KOPT-K1 (cell line): ENCODE measurements around the gene OSBP2.
"Not testable (repeated sequence)": the region's sequence is repeated elsewhere in the genome, so short reads cannot be mapped to it uniquely, and the experiment has no call there.

Experiments used
- H3K27ac ChIP-seq: fragments of 200-600 bp; sonication (generic); 2 replicates; pipeline ENCODE4 v1.5.1; 2016; ENCODE audit warnings: antibody characterized with exemption, mild to moderate bottlenecking, low read depth, low read length; ENCODE audit not compliant: poor library complexity, severe bottlenecking
- H3K36me3 ChIP-seq: fragments of 200-600 bp; sonication (generic); 2 replicates; pipeline ENCODE4 v1.5.1; 2017; ENCODE audit warnings: antibody characterized with exemption, mild to moderate bottlenecking, low read length, moderate library complexity; ENCODE audit not compliant: insufficient read depth
- H3K9me3 ChIP-seq: fragments of 200-600 bp; sonication (generic); 2 replicates; pipeline ENCODE4 v1.5.1; 2017; ENCODE audit warnings: antibody characterized with exemption, low read length, mild to moderate bottlenecking; ENCODE audit not compliant: insufficient read depth, poor library complexity, severe bottlenecking

Gene OSBP2

GRCh38 chr22:30721741-30722140, 27.1 kb downstream of the OSBP2 start:
- Histone ChIP-seq H3K9me3 (no peaks in the 10 kb centered on the region), H3K27ac (no peak overlapping the region), H3K36me3 (no peaks in the 10 kb centered on the region)

DNA sequence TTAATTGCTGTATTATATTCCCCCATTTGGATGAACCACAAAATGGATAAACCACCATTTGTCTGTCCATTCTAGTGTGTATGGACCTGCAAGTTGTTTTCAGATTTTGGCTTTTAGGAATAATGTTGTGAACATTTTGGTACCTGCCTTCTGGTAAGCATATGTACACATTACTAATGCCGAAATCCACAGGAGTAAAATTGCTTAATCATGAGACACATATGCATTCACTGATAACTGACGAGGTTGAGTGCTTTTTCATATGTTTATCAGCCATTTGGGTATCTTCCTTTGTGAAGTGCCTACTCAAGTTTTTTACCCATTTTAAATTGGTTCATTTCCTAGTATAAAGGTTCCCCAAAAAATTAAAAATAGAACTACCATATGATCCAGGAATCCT, 34.2 kb downstream of the OSBP2 start:
- no peaks in the 10 kb centered on the region for H3K9me3 ChIP-seq
- no peaks in the 10 kb centered on the region for H3K36me3 ChIP-seq

GRCh38 chr22:30731658-30732057, 37.0 kb downstream of the OSBP2 start:
- Histone ChIP-seq H3K27ac (no peak overlapping the region), H3K9me3 (no peaks in the 10 kb centered on the region), H3K36me3 (no peaks in the 10 kb centered on the region)

More for the DNA sequence above, 34.2 kb downstream of the OSBP2 start:
- H3K27ac ChIP-seq, result no peak overlapping the region

DNA sequence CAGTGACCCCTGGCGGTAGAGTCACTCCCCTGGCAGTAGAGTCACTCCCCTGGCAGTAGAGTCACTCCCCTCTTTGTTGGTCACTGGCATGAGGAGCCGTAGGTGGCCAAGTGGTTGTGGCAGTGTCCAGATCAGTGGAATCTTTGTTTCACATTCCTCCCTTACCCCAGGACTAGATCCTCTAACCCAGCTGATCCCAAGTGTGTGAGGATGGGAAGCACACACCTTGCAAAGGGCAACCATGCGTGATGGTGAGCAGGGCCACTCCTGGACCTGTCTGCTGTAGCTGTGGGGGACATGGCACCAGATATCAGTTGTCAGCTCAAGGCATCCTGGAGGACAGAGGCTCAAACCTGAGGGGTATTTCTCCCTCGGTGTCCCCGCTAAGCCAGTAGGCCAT, 37.8 kb downstream of the OSBP2 start:
- Histone ChIP-seq H3K27ac (no peak overlapping the region), H3K36me3 (no peaks in the 10 kb centered on the region), H3K9me3 (no peaks in the 10 kb centered on the region)

DNA sequence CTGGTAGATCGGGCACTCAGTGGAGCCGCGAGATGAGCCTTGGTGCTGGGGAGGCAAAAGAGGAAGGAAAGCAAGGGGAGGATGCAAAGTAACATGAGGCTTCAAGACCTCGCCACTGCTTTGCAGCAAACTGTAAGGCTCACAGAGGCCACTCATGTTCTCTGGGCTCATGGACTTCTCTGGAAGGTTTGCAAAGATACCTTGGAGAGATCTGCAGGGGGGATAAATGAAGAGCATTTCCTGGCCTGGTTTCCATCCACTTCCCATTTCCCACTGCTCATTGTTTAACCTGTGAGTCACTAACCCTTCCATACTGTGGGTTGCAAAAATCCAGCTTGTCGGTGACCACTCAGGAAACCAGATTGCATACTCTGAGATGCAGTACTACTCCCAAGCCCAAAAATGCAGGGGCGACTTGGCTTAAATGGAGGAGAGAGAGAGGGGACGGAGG, 38.5 kb downstream of the OSBP2 start:
- H3K36me3 ChIP-seq, result no peaks in the 10 kb centered on the region
- no peaks in the 10 kb centered on the region for H3K9me3 ChIP-seq
- no peak overlapping the region for H3K27ac ChIP-seq

DNA sequence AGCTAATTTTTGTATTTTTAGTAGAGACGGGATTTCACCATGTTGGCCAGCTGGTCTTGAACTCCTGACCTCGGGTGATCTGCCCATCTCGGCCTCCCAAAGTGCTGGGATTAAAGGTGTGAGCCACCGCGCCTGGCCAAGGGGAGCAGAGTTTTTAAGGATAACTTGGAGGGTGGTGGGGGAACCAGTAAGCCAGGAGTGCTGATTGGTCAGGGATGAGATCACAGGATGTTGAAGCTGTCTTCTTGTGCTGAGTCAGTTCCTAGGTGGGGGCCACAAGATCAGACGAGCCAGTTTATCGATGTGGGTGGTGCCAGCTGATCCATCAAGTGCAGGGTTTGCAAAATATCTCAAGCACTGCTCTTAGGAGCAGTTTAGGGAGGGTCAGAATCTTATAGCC, 45.3 kb downstream of the OSBP2 start:
- H3K27ac ChIP-seq, H3K36me3 ChIP-seq: not testable (repeated sequence)

GRCh38 chr22:30740511-30740910, 45.8 kb downstream of the OSBP2 start:
- H3K36me3 ChIP-seq, H3K9me3 ChIP-seq, H3K27ac ChIP-seq: not testable (repeated sequence)

More for the DNA sequence above, 45.3 kb downstream of the OSBP2 start:
- not testable (repeated sequence) for H3K9me3 ChIP-seq

- Histone ChIP-seq H3K27ac (no peak overlapping the region), H3K9me3 (no peaks in the 10 kb centered on the region), H3K36me3 (no peaks in the 10 kb centered on the region)
Measured at GRCh38 chr22:30742291-30743256, 47.9 kb downstream of the OSBP2 start.

GRCh38 chr22:30743257-30744020, 48.8 kb downstream of the OSBP2 start:
- no peak overlapping the region for H3K27ac ChIP-seq
- H3K9me3 ChIP-seq, result no peaks in the 10 kb centered on the region
- H3K36me3 ChIP-seq, result no peaks in the 10 kb centered on the region

DNA sequence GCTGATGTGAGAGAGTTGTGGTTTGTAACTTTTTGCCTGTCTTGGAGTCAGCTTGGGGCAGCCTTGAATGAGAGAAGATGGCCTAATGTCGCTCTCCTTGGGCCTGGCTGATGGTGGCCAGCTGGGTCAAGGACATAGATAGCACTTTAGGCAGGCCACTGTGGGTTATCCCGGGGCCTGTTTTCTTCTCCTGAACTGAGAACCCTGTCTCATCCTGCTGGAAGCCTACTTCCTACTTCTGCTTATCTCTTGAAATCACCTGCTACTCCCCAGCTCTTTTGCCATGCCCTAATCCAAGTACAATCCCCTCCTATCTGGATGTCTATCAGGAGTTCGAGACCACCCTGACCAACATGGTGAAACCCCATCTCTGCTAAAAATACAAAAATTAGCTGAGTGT, 49.5 kb downstream of the OSBP2 start:
- no peaks in the 10 kb centered on the region for H3K36me3 ChIP-seq
- H3K9me3 ChIP-seq, result no peaks in the 10 kb centered on the region
- H3K27ac ChIP-seq, result no peak overlapping the region

GRCh38 chr22:30747493-30747892, 52.8 kb downstream of the OSBP2 start:
- no peak overlapping the region for H3K27ac ChIP-seq
- no peaks in the 10 kb centered on the region for H3K36me3 ChIP-seq
- H3K9me3 ChIP-seq, result no peaks in the 10 kb centered on the region

- no peak overlapping the region for H3K27ac ChIP-seq
- no peaks in the 10 kb centered on the region for H3K9me3 ChIP-seq
- no peaks in the 10 kb centered on the region for H3K36me3 ChIP-seq
Measured at GRCh38 chr22:30749272-30749671, 54.6 kb downstream of the OSBP2 start.

DNA sequence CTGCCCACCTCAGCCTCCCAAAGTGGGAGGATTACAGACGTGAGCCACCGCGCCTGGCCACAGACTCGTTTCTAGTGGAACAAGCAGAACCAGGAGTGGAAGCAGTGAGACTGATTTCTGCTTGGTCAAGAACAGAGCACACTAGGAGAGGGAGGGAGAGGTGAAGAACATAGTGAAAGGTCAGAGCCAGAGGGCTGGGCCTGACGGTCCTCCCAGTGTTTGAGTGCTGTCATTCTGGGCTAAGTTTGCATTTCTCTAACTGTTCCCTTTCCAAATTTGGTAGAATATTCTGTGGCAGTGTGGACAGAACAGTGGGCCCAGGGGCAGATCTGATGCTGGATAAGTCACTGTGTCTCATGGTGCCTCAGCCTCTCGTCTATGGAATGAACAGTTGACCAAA, 55.2 kb downstream of the OSBP2 start:
- H3K36me3 ChIP-seq, result no peaks in the 10 kb centered on the region
- H3K27ac ChIP-seq, result no peak overlapping the region
- H3K9me3 ChIP-seq, result no peaks in the 10 kb centered on the region

- no peak overlapping the region for H3K27ac ChIP-seq
- no peaks in the 10 kb centered on the region for H3K9me3 ChIP-seq
- no peaks in the 10 kb centered on the region for H3K36me3 ChIP-seq
Measured at GRCh38 chr22:30751529-30751928, 56.9 kb downstream of the OSBP2 start.

DNA sequence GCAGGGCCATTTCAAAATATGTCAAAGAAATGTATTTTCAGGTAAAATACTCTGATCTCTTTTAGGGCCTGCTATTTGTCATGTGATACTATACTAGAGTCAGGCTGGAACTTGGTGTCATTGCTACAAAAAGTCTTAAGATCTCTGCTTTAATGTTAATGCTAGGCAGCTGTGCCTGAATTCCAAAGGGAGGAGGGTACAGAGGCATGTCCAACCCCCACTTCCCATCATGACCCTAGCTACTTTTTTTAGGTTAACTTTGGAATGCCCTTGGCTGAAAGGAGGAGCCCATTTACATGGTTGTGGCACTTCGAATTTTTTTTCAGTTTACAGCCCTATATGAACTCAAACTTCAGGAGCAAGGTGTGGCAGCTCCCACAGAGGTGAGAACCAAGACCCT, 58.1 kb downstream of the OSBP2 start:
- Histone ChIP-seq H3K36me3 (no peaks in the 10 kb centered on the region), H3K9me3 (no peaks in the 10 kb centered on the region), H3K27ac (no peak overlapping the region)
